ENCODE measurements around the gene UMODL1. TPM values are rescaled to one million over a fixed set of nuclear protein-coding genes. Genes with fewer than 3 reads are reported as not detected.

UMODL1 gene
- polyA plus RNA-seq, 3 donors = not detected

DNA sequence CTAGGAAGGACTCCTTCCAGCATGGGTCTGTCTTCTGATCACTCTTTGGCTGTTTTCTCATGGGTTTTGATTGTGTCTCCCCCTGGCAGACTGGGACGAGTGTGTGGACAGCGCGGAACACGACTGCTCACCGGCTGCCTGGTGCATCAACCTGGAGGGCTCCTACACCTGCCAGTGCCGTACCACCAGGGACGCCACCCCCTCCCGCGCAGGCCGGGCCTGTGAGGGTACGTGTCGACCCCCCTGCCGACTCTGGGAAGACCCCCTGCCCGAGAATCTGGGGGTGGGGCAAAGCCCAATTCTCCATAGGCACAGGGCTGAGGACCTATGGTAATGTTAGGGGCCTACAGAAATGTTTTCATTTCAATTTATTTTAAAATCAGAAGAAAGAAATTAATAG lies 38.4 kb downstream of the UMODL1 start:
- no peaks in the 10 kb centered on the region for H4K20me1 ChIP-seq (ENCODE audit: insufficient read depth, low read length)
- H3K4me1 ChIP-seq (ENCODE audit: control insufficient read depth in 1 of 2, insufficient read depth in 2 of 2, low read length in 2 of 2) = peaks cover 18 to 21% of the 10 kb centered on the region in 2 donors
- H3K27ac ChIP-seq (ENCODE audit: low read depth in 1 of 2, low read length in 2 of 2) = no peak overlapping the region
- H3K36me3 Mint-ChIP-seq = no peaks in the 10 kb centered on the region
- peaks cover 8 to 21% (median 18%) of the 10 kb centered on the region in 3 donors for H3K27me3 Mint-ChIP-seq (ENCODE audit: low read depth in 3 of 3)
- 100% methylated on average over 5 of the region's 14 CpGs for WGBS (ENCODE audit: insufficient coverage)
- TF ChIP-seq, protein P1, sequence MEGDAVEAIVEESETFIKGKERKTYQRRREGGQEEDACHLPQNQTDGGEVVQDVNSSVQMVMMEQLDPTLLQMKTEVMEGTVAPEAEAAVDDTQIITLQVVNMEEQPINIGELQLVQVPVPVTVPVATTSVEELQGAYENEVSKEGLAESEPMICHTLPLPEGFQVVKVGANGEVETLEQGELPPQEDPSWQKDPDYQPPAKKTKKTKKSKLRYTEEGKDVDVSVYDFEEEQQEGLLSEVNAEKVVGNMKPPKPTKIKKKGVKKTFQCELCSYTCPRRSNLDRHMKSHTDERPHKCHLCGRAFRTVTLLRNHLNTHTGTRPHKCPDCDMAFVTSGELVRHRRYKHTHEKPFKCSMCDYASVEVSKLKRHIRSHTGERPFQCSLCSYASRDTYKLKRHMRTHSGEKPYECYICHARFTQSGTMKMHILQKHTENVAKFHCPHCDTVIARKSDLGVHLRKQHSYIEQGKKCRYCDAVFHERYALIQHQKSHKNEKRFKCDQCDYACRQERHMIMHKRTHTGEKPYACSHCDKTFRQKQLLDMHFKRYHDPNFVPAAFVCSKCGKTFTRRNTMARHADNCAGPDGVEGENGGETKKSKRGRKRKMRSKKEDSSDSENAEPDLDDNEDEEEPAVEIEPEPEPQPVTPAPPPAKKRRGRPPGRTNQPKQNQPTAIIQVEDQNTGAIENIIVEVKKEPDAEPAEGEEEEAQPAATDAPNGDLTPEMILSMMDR (IDR thresholded peaks at IDR 0.05) = no peak
- no peak overlapping the region for H3K9ac ChIP-seq (ENCODE audit: insufficient read depth, low read length, poor library complexity, severe bottlenecking)
- no peaks in the 10 kb centered on the region for H3K36me3 ChIP-seq (replicated peaks in 1 of 2; ENCODE audit: control insufficient read depth in 1 of 2, insufficient read depth in 2 of 2, low read length in 2 of 2)
- intact Hi-C loops (cut with micrococcal nuclease) = loop anchor here in 1 of 2 donors (5.0 kb wide), 1 partner anchor 97 kb away; the partner anchor contains the start of gene ZBTB21
- no peaks in the 10 kb centered on the region for H3K9me3 Mint-ChIP-seq
- H3K4me3 ChIP-seq (replicated peaks in 1 of 3; ENCODE audit: low read depth in 2 of 3, low read length in 3 of 3) = no peak overlapping the region
- H2AFZ ChIP-seq (ENCODE audit: insufficient read depth, low read depth, low read length, poor library complexity, severe bottlenecking) = no peak overlapping the region
- H3K9me3 ChIP-seq (replicated peaks in 1 of 2; ENCODE audit: control insufficient read depth in 1 of 2, insufficient read depth in 1 of 2, low read length in 2 of 2) = no peaks in the 10 kb centered on the region
- no peak overlapping the region for H3K4me2 ChIP-seq (replicated peaks; ENCODE audit: extremely low read depth, low read length, poor library complexity, severe bottlenecking)
- no peak overlapping the region for H3K4me3 Mint-ChIP-seq
- peaks cover 15% of the 10 kb centered on the region for H3K4me1 Mint-ChIP-seq
- no peaks in the 10 kb centered on the region for H3K79me2 ChIP-seq (ENCODE audit: insufficient read depth, low read length)
- H3K27me3 ChIP-seq (ENCODE audit: control insufficient read depth in 2 of 2, insufficient read depth in 2 of 2, low read length in 2 of 2) = no peaks in the 10 kb centered on the region
- no peak for DNase-seq
- H3K27ac Mint-ChIP-seq = no peak overlapping the region

DNA sequence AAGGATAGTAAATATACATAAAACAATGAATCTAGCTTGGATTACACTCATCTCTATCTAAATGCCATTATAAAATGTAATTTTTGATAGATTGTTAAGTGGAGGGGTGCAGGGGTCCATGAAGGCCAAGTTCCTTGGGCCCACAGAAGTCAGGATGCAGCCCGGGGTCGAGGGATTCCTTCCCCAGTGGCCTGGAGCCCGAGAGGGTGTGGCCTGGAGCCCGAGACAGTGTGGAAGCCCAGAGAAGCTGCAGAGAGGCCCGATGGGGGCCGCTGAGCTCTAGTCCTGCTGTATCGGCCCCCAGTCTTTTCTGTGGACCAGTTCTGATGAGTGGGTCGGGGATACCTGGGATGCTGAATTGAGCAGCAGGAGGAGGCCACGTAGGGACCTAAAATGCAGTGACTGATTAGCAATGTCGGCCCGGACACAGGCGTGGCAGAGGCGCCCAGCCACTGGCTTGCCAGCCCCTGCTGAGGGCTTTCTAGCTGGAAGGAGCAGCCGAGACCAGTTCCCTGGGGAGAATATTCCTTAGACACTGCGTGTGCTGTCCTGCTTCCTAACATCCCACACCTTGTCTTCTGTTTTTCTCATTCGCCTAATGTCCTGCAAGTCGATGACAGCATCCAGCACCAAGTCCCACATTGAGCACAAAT lies 38.9 kb downstream of the UMODL1 start:
- Mint-ChIP-seq H3K27ac (no peak overlapping the region), H3K9me3 (no peaks in the 10 kb centered on the region), H3K36me3 (no peaks in the 10 kb centered on the region), H3K4me1 (peaks cover 15% of the 10 kb centered on the region), H3K4me3 (no peak overlapping the region), H3K27me3 (ENCODE audit: low read depth in 3 of 3) (peaks cover 8 to 21% (median 18%) of the 10 kb centered on the region in 3 donors)
- Histone ChIP-seq H3K36me3 (replicated peaks in 1 of 2; ENCODE audit: control insufficient read depth in 1 of 2, insufficient read depth in 2 of 2, low read length in 2 of 2) (no peaks in the 10 kb centered on the region), H3K4me2 (replicated peaks; ENCODE audit: extremely low read depth, low read length, poor library complexity, severe bottlenecking) (no peak overlapping the region), H3K4me1 (ENCODE audit: control insufficient read depth in 1 of 2, insufficient read depth in 2 of 2, low read length in 2 of 2) (peaks cover 18 to 21% of the 10 kb centered on the region in 2 donors), H2AFZ (ENCODE audit: insufficient read depth, low read depth, low read length, poor library complexity, severe bottlenecking) (no peak overlapping the region), H3K9ac (ENCODE audit: insufficient read depth, low read length, poor library complexity, severe bottlenecking) (no peak overlapping the region), H3K79me2 (ENCODE audit: insufficient read depth, low read length) (no peaks in the 10 kb centered on the region), H3K27ac (ENCODE audit: low read depth in 1 of 2, low read length in 2 of 2) (no peak overlapping the region), H3K4me3 (replicated peaks in 1 of 3; ENCODE audit: low read depth in 2 of 3, low read length in 3 of 3) (no peak overlapping the region), H4K20me1 (ENCODE audit: insufficient read depth, low read length) (no peaks in the 10 kb centered on the region), H3K27me3 (ENCODE audit: control insufficient read depth in 2 of 2, insufficient read depth in 2 of 2, low read length in 2 of 2) (no peaks in the 10 kb centered on the region), H3K9me3 (replicated peaks in 1 of 2; ENCODE audit: control insufficient read depth in 1 of 2, insufficient read depth in 1 of 2, low read length in 2 of 2) (no peaks in the 10 kb centered on the region)
- intact Hi-C loops (cut with micrococcal nuclease) = loop anchor here (5.0 to 10.0 kb wide), 3 partner anchors 45 to 495 kb away; partner anchors contain the start of gene ZBTB21 (in 1 of the 2)
- no peak for DNase-seq
- WGBS (ENCODE audit: insufficient coverage) = 83% methylated on average over 16 of the region's 17 CpGs
- TF ChIP-seq, protein P1 (IDR thresholded peaks at IDR 0.05) = no peak
